Islet precursor cell (in vitro differentiated cells): Measurements from ENCODE around the gene ANO6.
A peak's percentile ranks its signal among the peaks of the same experiment; 100 is the strongest.

ENCODE experiments used
- DNase-seq: peaks from one replicate; pipeline ENCODE4 v3.0.0-alpha.2; 2018

The ANO6 gene

GRCh38 chr12:45284096-45284901 lies 68.4 kb downstream of the ANO6 start:
- DNase-seq = peak; percentile 92

DNA sequence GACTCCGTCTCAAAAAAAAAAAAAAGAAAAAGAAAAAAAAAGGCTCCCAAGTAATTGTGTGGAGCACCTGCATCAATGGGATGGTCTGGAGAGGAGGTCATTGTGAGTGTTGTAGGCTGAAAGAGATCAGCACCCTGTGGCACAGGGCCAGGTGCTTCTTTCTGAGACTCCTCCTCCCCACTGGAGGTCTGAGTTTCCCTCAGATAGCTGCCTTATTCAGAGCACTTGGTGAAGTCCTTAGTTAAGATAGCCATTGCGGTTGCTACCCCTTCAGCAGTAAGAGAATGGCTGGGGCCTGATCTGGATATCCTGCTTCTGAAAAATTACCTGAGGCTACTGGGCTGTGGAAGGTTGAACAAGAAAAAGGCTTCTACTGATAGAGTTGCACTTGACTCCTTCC lies 69.8 kb downstream of the ANO6 start:
- peak; percentile 77 for DNase-seq

GRCh38 chr12:45286621-45287020 lies 70.7 kb downstream of the ANO6 start:
- DNase-seq = no peak

- no peak for DNase-seq
Observed at GRCh38 chr12:45289245-45290215, 73.6 kb downstream of the ANO6 start.

GRCh38 chr12:45290216-45290605 lies 74.3 kb downstream of the ANO6 start:
- DNase-seq = no peak

DNA sequence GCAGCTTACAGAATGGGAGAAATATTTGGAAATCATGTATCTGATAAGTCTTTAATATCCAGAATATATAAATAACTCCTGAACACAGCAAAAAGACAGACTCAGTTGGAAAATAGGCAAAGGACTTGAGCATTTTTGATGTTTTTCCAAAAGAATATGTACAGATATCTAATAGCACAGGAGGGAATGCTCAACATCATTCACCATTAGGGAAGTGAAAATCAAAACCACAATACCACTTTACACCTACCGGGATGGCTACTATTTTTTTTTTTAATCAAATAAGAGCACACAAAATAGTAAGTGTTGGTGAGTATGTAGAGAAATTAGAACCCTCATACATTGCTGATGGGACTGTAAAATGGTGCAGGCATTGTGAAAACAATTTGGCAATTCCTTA lies 75.6 kb downstream of the ANO6 start:
- no peak for DNase-seq

GRCh38 chr12:45292486-45293195 lies 76.7 kb downstream of the ANO6 start:
- no peak for DNase-seq

- DNase-seq = no peak
Observed at GRCh38 chr12:45294906-45295305, 79.0 kb downstream of the ANO6 start.

GRCh38 chr12:45296046-45296586 lies 80.2 kb downstream of the ANO6 start:
- DNase-seq = no peak

GRCh38 chr12:45298047-45298446 lies 82.2 kb downstream of the ANO6 start:
- no peak for DNase-seq

- no peak for DNase-seq
Observed at GRCh38 chr12:45298721-45299692, 83.1 kb downstream of the ANO6 start.

DNA sequence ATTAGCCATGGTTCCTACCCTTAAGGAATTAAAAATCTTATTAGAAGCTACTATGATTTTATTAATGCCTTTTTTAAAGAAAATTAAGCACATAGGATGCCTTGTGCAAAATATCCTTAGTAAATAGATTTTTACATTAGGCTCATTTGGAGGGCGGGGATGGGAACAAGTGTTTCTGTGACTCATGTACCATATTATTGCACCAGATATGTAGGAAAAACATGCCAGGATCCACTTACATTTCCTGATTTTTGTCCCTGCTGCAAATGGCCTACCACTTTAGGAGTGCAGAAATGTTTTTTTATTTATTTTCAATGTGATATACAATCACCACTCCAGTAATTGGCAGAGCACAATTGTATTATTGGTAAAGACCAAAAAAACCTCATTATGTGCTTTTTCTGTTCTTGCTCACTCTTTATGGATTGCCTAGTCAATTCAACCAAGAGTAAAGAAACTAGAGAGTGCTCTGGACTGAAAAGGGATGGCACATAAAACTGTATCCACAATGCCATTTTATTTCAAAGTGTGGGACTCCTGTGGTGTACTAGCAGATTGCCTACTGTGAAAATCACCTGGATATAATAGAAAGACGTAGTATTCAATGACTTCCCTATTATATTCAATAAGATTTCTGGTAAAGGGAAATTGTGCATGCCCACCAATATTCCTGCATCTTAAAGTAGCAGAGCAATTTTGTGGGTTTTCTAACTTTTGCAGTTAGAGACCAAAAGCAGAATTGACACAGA lies 86.9 kb downstream of the ANO6 start:
- no peak for DNase-seq

GRCh38 chr12:45303945-45304344 lies 88.0 kb downstream of the ANO6 start:
- no peak for DNase-seq

GRCh38 chr12:45304514-45305178 lies 88.8 kb downstream of the ANO6 start:
- no peak for DNase-seq

DNA sequence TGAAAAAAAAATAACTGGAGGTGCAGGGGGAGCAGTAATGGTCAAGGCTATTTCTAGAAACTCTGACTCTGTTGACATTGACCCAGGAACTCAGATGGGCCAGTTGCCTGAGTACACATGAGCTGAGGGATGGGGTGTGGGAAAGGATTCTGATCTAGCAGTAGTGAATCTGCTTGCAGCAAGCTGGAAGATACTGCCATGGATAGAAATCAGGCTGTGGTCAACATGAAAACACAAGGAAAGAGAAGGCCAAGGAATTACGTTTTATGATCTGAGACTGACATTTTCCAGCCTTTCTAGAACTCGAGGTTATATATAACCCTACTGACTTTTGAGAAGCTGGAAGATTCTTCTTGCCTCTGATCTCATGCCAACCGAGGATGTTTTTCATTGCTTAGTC lies 90.0 kb downstream of the ANO6 start:
- DNase-seq = no peak

DNA sequence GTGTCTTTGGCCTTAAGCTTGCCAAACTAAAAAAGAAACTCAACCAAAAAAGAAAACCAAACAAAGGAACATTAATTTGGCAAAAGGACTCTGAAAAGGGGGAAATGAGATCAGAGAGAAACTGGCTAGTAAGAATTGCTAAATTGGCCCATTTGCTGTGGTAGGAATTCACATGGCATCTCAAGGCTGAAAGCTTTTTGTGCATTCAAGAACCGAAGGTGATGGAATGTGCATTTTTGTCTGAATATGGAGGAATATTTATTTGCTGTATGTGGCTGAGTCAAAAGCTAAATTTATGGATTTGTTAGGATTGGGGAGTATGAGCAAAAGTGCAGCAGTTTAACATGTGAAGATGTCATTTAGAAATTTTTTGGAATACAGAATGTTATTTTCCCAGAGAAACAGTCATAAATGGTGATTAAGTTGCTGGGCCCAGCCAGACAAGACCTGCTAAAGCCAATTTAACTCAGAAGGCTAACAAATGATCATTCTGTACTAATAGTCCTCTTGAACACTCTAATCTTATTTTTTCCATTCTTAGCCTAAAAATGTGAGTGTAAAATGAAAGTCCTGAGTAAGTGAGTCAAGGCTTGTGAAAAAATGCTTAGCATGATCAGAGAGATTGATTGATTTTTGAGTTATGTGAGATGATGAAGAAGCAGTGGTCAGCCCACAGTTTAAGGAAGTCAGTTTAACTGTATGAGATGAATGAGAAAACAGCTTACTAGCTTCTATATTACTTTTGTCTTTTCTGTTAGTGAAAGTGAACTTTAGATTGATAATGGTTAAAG lies 94.1 kb downstream of the ANO6 start:
- no peak for DNase-seq

DNA sequence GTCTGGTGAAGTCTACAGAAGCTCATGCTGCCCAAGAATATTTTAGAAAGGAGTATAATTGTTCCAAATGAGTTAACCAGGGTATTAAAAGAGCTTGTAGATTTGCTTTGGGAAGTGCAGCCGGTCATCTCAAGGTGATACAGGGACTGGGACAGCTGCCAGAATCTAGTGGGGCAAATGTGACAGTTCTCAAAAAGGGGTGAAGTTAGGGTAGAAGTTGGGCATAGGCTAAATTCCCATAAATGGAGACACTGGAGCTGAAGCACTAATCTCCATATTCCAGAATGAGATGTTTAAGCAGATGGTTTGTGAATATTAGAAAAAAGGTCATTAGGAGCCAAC lies 94.7 kb downstream of the ANO6 start:
- no peak for DNase-seq

DNA sequence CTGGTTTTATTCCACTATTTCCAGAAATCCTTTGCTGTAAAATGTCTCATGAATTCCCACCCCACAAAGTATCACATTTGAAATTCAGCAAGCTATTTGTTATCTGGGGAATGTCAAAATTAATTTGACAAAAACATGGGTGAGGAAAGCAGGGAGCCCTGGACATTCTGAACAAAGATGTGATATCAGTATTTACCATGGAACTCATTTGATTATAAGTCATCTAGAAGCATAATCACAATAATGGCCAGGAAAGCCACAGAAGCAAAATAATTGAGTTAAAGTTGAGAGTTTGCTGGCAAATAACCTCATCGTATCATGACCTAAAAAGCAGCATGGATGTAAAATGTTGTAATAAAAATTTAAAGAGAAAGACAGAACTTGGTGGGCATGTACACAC lies 96.1 kb downstream of the ANO6 start:
- DNase-seq = no peak

GRCh38 chr12:45314770-45315169 lies 98.9 kb downstream of the ANO6 start:
- no peak for DNase-seq

DNA sequence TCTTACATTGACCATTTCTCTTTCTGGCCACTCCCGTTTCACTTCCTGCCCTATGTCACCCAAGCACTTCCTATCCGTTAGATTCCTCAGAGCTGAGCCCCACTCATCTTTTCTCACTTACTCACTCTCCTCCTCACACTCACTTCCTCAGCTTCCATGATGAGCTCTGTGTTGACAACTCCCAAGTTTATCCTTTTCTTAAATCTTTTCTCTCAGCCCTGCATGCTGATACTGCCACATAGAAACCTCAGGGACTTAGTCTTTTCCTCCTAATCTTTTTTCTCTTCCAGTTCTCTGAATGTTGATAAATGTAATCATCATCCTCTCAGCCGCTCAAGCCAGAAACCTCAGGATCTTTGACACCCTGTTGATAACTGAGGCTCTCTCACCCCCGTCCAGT lies 99.6 kb downstream of the ANO6 start:
- DNase-seq = no peak
